Measurements from ENCODE around the gene HOXB9.

DNA sequence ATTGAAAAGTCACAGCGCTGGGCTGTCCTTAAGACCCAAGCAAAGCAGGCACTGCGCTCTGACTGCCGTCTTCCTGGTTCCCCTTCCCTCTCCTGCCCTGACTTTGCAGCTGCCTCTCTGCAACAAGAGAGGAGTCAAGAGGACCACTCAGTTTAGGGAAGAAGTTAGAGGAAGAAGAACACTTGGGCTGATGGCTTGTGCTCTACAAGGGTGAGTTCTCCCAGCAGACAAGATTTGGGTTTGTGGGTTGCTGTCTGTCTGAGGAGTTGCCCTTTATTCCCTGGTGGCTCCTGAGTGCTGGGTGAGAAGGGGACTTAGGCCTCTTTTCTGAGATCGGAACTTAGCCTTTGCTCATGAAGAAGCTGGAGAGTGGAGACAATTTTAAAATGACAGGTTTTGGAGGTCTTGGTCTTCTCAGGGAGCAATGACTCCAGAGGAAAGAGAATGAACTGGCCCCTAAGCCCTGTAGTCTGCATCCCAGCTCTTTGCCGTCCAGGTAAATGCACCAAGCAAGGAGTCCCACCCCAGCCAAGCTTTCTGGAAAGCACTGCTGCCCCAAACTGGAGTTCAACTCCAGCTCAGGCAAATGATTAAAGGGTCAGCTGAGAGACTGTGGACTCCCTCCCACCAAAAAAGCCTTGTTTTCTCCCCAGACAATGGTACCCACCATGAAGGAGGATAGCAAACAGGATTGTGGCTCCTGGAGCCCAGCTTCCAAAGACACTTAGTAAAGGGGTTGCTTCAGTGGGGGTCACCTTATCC, 2.7 kb upstream of the HOXB9 start:
- TF ChIP-seq RARB (CRISPR knock-in tag; IDR thresholded peaks at IDR 0.05), result no peak
- no peak for TF ChIP-seq TOX (CRISPR knock-in tag; IDR thresholded peaks at IDR 0.05; ENCODE audit: borderline replicate concordance)
- no peak for TF ChIP-seq BACH2 (CRISPR knock-in tag; IDR thresholded peaks at IDR 0.05; ENCODE audit: borderline replicate concordance)
- TF ChIP-seq ZFP3 (CRISPR knock-in tag; IDR thresholded peaks at IDR 0.05), result no peak
- no peak for TF ChIP-seq PATZ1 (CRISPR knock-in tag; IDR thresholded peaks at IDR 0.05; ENCODE audit: borderline replicate concordance)
- TF ChIP-seq PPARA (CRISPR knock-in tag; IDR thresholded peaks at IDR 0.05; ENCODE audit: borderline replicate concordance), result no peak
- TF ChIP-seq ZNF70 (CRISPR knock-in tag; IDR thresholded peaks at IDR 0.05), result no peak

Data from SK-N-SH treated with all-trans-retinoic acid at 6 μM for 48 hours (cell line).